ENCODE results near the gene MAML2. TPM values are rescaled to one million over a fixed set of nuclear protein-coding genes. Genes with fewer than 3 reads are reported as not detected.

MAML2 gene
- total RNA-seq, 1 experiment from 2014 or later: 2.7 TPM

DNA sequence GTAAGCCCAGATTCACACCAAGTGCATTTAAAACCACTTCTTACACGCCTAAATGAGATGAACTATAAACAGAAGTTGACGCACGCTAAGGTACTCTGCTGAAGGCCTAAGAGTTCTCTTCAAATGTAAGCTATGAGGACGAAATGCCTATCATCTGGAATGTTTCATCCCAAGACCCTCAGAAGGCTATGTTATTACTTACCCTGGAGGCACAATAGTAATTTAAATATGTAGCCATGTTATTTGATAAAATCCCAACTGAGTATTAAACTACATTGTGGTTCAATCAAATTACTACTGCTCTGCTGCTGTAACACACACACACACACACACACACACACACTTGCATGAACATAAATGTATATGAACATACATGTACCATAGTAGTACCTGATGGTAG lies 47.6 kb downstream of the MAML2 start:
- no peaks in the 10 kb centered on the region for H3K9me3 ChIP-seq (ENCODE audit: control insufficient read depth, low read depth, low read length)
- H4K91ac ChIP-seq (ENCODE audit: insufficient read length, low read depth, low read length): no peak overlapping the region
- Mint-ChIP-seq H3K36me3 (ENCODE audit: insufficient read depth in 1 of 3, low read depth in 3 of 3) (no peaks in the 10 kb centered on the region), H3K9me3 (no peaks in the 10 kb centered on the region), H3K4me3 (no peak overlapping the region), H3K4me1 (peaks cover 13 to 17% of the 10 kb centered on the region in 2 experiments), H3K27me3 (ENCODE audit: low read depth) (no peaks in the 10 kb centered on the region), H3K27ac (no peak overlapping the region)
- H3K9ac ChIP-seq (ENCODE audit: extremely low read depth, insufficient read length, low read length): no peak overlapping the region
- no peaks in the 10 kb centered on the region for H3K27me3 ChIP-seq (ENCODE audit: insufficient read depth, low read length)
- no peak overlapping the region for H3K18ac ChIP-seq (ENCODE audit: insufficient read length, low read depth, low read length)
- no peak overlapping the region for H2AK5ac ChIP-seq (ENCODE audit: insufficient read length, low read length)
- no peaks in the 10 kb centered on the region for H3K23me2 ChIP-seq (ENCODE audit: insufficient read length, low read depth, low read length, poor library complexity, severe bottlenecking)
- no peak overlapping the region for H3K23ac ChIP-seq (ENCODE audit: insufficient read length, low read depth, low read length)
- no peak overlapping the region for H2BK12ac ChIP-seq (ENCODE audit: insufficient read length, low read depth, low read length)
- peaks cover 2% of the 10 kb centered on the region for H3K79me1 ChIP-seq (ENCODE audit: insufficient read depth, low read depth, low read length, poor library complexity, severe bottlenecking)
- H3K4ac ChIP-seq (ENCODE audit: low read depth, low read length): no peak overlapping the region
- no peak overlapping the region for H2BK5ac ChIP-seq (ENCODE audit: insufficient read length, low read length)
- no peak overlapping the region for H2BK20ac ChIP-seq (ENCODE audit: low read depth, low read length, poor library complexity, severe bottlenecking)
- no peak overlapping the region for H4K8ac ChIP-seq (replicated peaks; ENCODE audit: insufficient read length, low read depth, low read length)
- no peak overlapping the region for H3K14ac ChIP-seq (ENCODE audit: insufficient read depth, low read length)
- no peak overlapping the region for H2AFZ ChIP-seq (ENCODE audit: low read length)
- no peak overlapping the region for H2BK15ac ChIP-seq (ENCODE audit: low read depth, low read length)
- H3T11ph ChIP-seq (ENCODE audit: low read length): no peak overlapping the region
- H3K56ac ChIP-seq (ENCODE audit: insufficient read length, low read depth, low read length): no peak overlapping the region
- no peak overlapping the region for H4K5ac ChIP-seq (ENCODE audit: insufficient read length, low read depth, low read length)
- H3K4me2 ChIP-seq (ENCODE audit: insufficient read depth, insufficient read length, low read length): no peak overlapping the region
- H3K27ac ChIP-seq (ENCODE audit: insufficient read length, low read depth, low read length): no peak overlapping the region
- peaks cover 6% of the 10 kb centered on the region; the same call in 1 of the 2 replicates for H3K4me1 ChIP-seq (ENCODE audit: insufficient read depth, low read length)
- H2BK120ac ChIP-seq (ENCODE audit: low read depth, low read length, poor library complexity, severe bottlenecking): no peak overlapping the region
- no CpG with 5 or more reads among the region's 4 CpGs for WGBS (ENCODE audit: extremely low coverage, insufficient read length, low lambda C conversion rate)
- H3K79me2 ChIP-seq (ENCODE audit: insufficient read depth, low read length): no peaks in the 10 kb centered on the region
- no peaks in the 10 kb centered on the region for H4K20me1 ChIP-seq (ENCODE audit: control insufficient read depth, insufficient read depth, insufficient read length)
- TF ChIP-seq, protein P1, sequence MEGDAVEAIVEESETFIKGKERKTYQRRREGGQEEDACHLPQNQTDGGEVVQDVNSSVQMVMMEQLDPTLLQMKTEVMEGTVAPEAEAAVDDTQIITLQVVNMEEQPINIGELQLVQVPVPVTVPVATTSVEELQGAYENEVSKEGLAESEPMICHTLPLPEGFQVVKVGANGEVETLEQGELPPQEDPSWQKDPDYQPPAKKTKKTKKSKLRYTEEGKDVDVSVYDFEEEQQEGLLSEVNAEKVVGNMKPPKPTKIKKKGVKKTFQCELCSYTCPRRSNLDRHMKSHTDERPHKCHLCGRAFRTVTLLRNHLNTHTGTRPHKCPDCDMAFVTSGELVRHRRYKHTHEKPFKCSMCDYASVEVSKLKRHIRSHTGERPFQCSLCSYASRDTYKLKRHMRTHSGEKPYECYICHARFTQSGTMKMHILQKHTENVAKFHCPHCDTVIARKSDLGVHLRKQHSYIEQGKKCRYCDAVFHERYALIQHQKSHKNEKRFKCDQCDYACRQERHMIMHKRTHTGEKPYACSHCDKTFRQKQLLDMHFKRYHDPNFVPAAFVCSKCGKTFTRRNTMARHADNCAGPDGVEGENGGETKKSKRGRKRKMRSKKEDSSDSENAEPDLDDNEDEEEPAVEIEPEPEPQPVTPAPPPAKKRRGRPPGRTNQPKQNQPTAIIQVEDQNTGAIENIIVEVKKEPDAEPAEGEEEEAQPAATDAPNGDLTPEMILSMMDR (conservative IDR thresholded peaks at IDR 0.05): no peak
- DNase-seq: no peak
